Measurements from ENCODE around the gene SMS. TPM values are rescaled to one million over a fixed set of nuclear protein-coding genes. Genes with fewer than 3 reads are reported as not detected.

SMS gene
- total RNA-seq, 2 donors from 2014 or later: 13.5 to 20.5 TPM

- Histone ChIP-seq H3K27ac (no peak overlapping the region), H3K4me1 (no peaks in the 10 kb centered on the region), H3K4me3 (no peak overlapping the region), H3K36me3 (replicated peaks in 1 of 2; ENCODE audit: insufficient read depth in 1 of 2, low read depth in 2 of 2) (no peaks in the 10 kb centered on the region), H3K27me3 (no peaks in the 10 kb centered on the region), H3K9me3 (no peaks in the 10 kb centered on the region)
- no peak for DNase-seq
- TF ChIP-seq POLR2A (IDR thresholded peaks at IDR 0.05) (no peak), CTCF (IDR thresholded peaks at IDR 0.05) (no peak)
- 46 to 63% methylated on average over 5 of the region's 5 CpGs for WGBS, 2 donors
- intact Hi-C loops (cut with DNase I): no loop called here
- no peak for ATAC-seq
These were observed 93.3 kb downstream of the SMS start for GRCh38 chrX:22033818-22034217.

GRCh38 chrX:22035236-22035635 is 94.7 kb downstream of the SMS start:
- no peaks in the 10 kb centered on the region for H3K4me1 ChIP-seq
- DNase-seq (no peak), ATAC-seq (no peak)
- H3K27ac ChIP-seq: no peak overlapping the region
- no peaks in the 10 kb centered on the region for H3K36me3 ChIP-seq (replicated peaks in 1 of 2; ENCODE audit: insufficient read depth in 1 of 2, low read depth in 2 of 2)
- H3K27me3 ChIP-seq: no peaks in the 10 kb centered on the region
- 44 to 54% methylated on average over 1 of the region's 1 CpG for WGBS, 2 donors
- intact Hi-C loops (cut with DNase I): no loop called here
- H3K4me3 ChIP-seq: no peak overlapping the region
- no peaks in the 10 kb centered on the region for H3K9me3 ChIP-seq
- TF ChIP-seq CTCF (IDR thresholded peaks at IDR 0.05): no peak
- no peak for TF ChIP-seq POLR2A (IDR thresholded peaks at IDR 0.05)

- ATAC-seq: no peak
- Histone ChIP-seq H3K27me3 (no peaks in the 10 kb centered on the region), H3K27ac (no peak overlapping the region), H3K36me3 (replicated peaks in 1 of 2; ENCODE audit: insufficient read depth in 1 of 2, low read depth in 2 of 2) (no peaks in the 10 kb centered on the region), H3K9me3 (no peaks in the 10 kb centered on the region), H3K4me3 (no peak overlapping the region), H3K4me1 (no peaks in the 10 kb centered on the region)
- intact Hi-C loops (cut with DNase I): no loop called here
- WGBS, 2 donors: 69 to 76% methylated on average over 2 of the region's 2 CpGs
- no peak for TF ChIP-seq POLR2A (IDR thresholded peaks at IDR 0.05)
- TF ChIP-seq CTCF (IDR thresholded peaks at IDR 0.05): no peak
- no peak for DNase-seq
These were observed 96.7 kb downstream of the SMS start for GRCh38 chrX:22037225-22037624.

GRCh38 chrX:22037911-22038537 is 97.5 kb downstream of the SMS start:
- DNase-seq (no peak), ATAC-seq (no peak)
- intact Hi-C loops (cut with DNase I): no loop called here
- H3K27ac ChIP-seq: no peak overlapping the region
- no peaks in the 10 kb centered on the region for H3K4me1 ChIP-seq
- H3K36me3 ChIP-seq (replicated peaks in 1 of 2; ENCODE audit: insufficient read depth in 1 of 2, low read depth in 2 of 2): no peaks in the 10 kb centered on the region
- H3K27me3 ChIP-seq: no peaks in the 10 kb centered on the region
- TF ChIP-seq POLR2A (IDR thresholded peaks at IDR 0.05) (no peak), CTCF (IDR thresholded peaks at IDR 0.05) (no peak)
- H3K9me3 ChIP-seq: no peaks in the 10 kb centered on the region
- H3K4me3 ChIP-seq: no peak overlapping the region
- 79 to 84% methylated on average over 11 of the region's 13 CpGs for WGBS, 2 donors

- no peaks in the 10 kb centered on the region for H3K27me3 ChIP-seq
- WGBS, 2 donors: 60 to 85% methylated on average over 1 to 5 of the region's 6 CpGs
- intact Hi-C loops (cut with DNase I): no loop called here
These were observed 99.0 kb downstream of the SMS start for GRCh38 chrX:22039541-22039940.

More at GRCh38 chrX:22039541-22039940, 99.0 kb downstream of the SMS start:
- no peaks in the 10 kb centered on the region for H3K9me3 ChIP-seq
- H3K36me3 ChIP-seq (replicated peaks in 1 of 2; ENCODE audit: insufficient read depth in 1 of 2, low read depth in 2 of 2): no peaks in the 10 kb centered on the region
- no peak for TF ChIP-seq CTCF (IDR thresholded peaks at IDR 0.05)
- TF ChIP-seq POLR2A (IDR thresholded peaks at IDR 0.05): no peak
- H3K4me3 ChIP-seq: no peak overlapping the region
- no peak for DNase-seq
- no peak for ATAC-seq
- H3K27ac ChIP-seq: no peak overlapping the region
- H3K4me1 ChIP-seq: no peaks in the 10 kb centered on the region
